ENCODE data around the gene GABBR2. TPM values are rescaled to one million over a fixed set of nuclear protein-coding genes. Genes with fewer than 3 reads are reported as not detected.

GABBR2 gene
- total and polyA plus RNA-seq, 9 of the 15 experiments (the other 6 are each of a cell fraction or from before 2014, with no cell fraction given): 0.15 to 1.9 (median 0.32) TPM

- TF ChIP-seq ZNF197 (CRISPR knock-in tag; IDR thresholded peaks at IDR 0.05; ENCODE audit: low read depth): peak; percentile 87; the same call in 1 of the 2 replicates
- TF ChIP-seq HNRNPK (IDR thresholded peaks at IDR 0.05; ENCODE audit: low read depth, low read length, poor library complexity, severe bottlenecking): no peak
- no peak for TF ChIP-seq ZBTB1 (CRISPR knock-in tag; IDR thresholded peaks at IDR 0.05; ENCODE audit: borderline replicate concordance, low read depth)
- no peak for TF ChIP-seq SREBF1 (IDR thresholded peaks at IDR 0.05; ENCODE audit: borderline replicate concordance, low read depth, low read length)
- no peak for TF ChIP-seq POLR2A (conservative IDR thresholded peaks at IDR 0.05)
- TF ChIP-seq EP400 (IDR thresholded peaks at IDR 0.05): peak; percentile 65
- TF ChIP-seq ZNF347 (CRISPR knock-in tag; IDR thresholded peaks at IDR 0.05; ENCODE audit: low read depth): no peak
- 0 out of 2 replicates have a peak, but pooled peaks have one; percentile 39 for TF ChIP-seq ZNF175 (CRISPR knock-in tag; IDR thresholded peaks at IDR 0.05; ENCODE audit: low read depth)
- TF ChIP-seq EP300 (IDR thresholded peaks at IDR 0.05; ENCODE audit: low read length): 0 out of 2 replicates have a peak, but pooled peaks have one; percentile 28
- no peak for TF ChIP-seq ZNF280B (CRISPR knock-in tag; IDR thresholded peaks at IDR 0.05)
- TF ChIP-seq FOSL1 (tag; conservative IDR thresholded peaks at IDR 0.05): 0 out of 2 replicates have a peak, but pooled peaks have one; percentile 11
- TF ChIP-seq ZKSCAN1 (IDR thresholded peaks at IDR 0.05; ENCODE audit: low read depth, low read length): no peak
- TF ChIP-seq EHMT2 (IDR thresholded peaks at IDR 0.05): peak; percentile 69; the same call in 1 of the 2 replicates
- TF ChIP-seq BRF1 (IDR thresholded peaks at IDR 0.05; ENCODE audit: borderline replicate concordance, extremely low read depth, insufficient read length): no peak
- no peak for TF ChIP-seq POLR3A (IDR thresholded peaks at IDR 0.05; ENCODE audit: borderline replicate concordance, extremely low read depth, insufficient read depth, insufficient read length)
- 0 out of 2 replicates have a peak, but pooled peaks have one; percentile 25 for TF ChIP-seq DPF2 (IDR thresholded peaks at IDR 0.05)
- no peak for TF ChIP-seq CBX1 (IDR thresholded peaks at IDR 0.05; ENCODE audit: low read depth)
- TF ChIP-seq E2F5 (CRISPR knock-in tag; IDR thresholded peaks at IDR 0.05): no peak
- peak; percentile 33; the same call in 1 of the 2 replicates for TF ChIP-seq JUNB (CRISPR knock-in tag; conservative IDR thresholded peaks at IDR 0.05)
Measured at GRCh38 chr9:98429613-98430012, 279.1 kb downstream of the GABBR2 start (continued).

Data from K562 (cell line).